ENCODE results near the gene TENT4B. TPM values are rescaled to one million over a fixed set of nuclear protein-coding genes. Genes with fewer than 3 reads are reported as not detected.

TENT4B gene
- total RNA-seq, 1 experiment from 2014 or later: 13.0 TPM

DNA sequence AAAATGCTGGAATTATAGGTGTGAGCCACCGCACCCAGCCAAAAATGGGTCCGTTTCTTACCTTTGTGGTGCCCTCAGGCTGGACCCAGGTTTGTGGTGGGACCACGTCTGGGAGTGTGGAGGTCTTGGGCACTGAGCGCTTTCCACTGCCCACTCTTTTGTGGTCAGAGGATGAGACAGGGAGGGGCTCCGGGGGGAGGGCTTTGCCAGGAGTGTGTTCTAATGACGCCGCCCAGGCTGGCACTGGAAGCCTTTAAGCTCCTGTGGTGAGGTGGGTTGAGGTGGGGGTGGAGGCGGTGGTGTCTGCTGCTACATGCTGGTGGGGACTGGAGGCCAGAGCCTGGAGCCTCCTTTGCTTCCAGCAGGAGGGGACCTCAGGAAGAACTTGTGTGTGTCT lies 100.4 kb downstream of the TENT4B start:
- H3T11ph ChIP-seq (ENCODE audit: low read length): no peak overlapping the region
- H3K27me3 Mint-ChIP-seq (ENCODE audit: low read depth): no peaks in the 10 kb centered on the region; the same call in none of the 2 replicates
- no peak overlapping the region for H3K4me2 ChIP-seq (ENCODE audit: insufficient read depth, insufficient read length, low read length)
- no peaks in the 10 kb centered on the region; the same call in 1 of the 2 replicates for H3K4me1 ChIP-seq (ENCODE audit: insufficient read depth, low read length)
- no peak overlapping the region for H2BK5ac ChIP-seq (ENCODE audit: insufficient read length, low read length)
- no peak overlapping the region for H3K9ac ChIP-seq (ENCODE audit: extremely low read depth, insufficient read length, low read length)
- H3K18ac ChIP-seq (ENCODE audit: insufficient read length, low read depth, low read length): no peak overlapping the region
- H3K79me2 ChIP-seq (ENCODE audit: insufficient read depth, low read length): no peaks in the 10 kb centered on the region
- H4K8ac ChIP-seq (replicated peaks; ENCODE audit: insufficient read length, low read depth, low read length): no peak overlapping the region
- no peak overlapping the region for H4K91ac ChIP-seq (ENCODE audit: insufficient read length, low read depth, low read length)
- no peaks in the 10 kb centered on the region for H3K27me3 ChIP-seq (ENCODE audit: insufficient read depth, low read length)
- no peaks in the 10 kb centered on the region for H3K9me3 Mint-ChIP-seq
- H3K4ac ChIP-seq (ENCODE audit: low read depth, low read length): no peak overlapping the region
- no peak overlapping the region for H3K56ac ChIP-seq (ENCODE audit: insufficient read length, low read depth, low read length)
- H3K27ac ChIP-seq (ENCODE audit: insufficient read length, low read depth, low read length): no peak overlapping the region
- H2BK15ac ChIP-seq (ENCODE audit: low read depth, low read length): no peak overlapping the region
- TF ChIP-seq CTCF (conservative IDR thresholded peaks at IDR 0.05): no peak
- no peak overlapping the region for H2AFZ ChIP-seq (ENCODE audit: low read length)
- H3K4me3 Mint-ChIP-seq: no peak overlapping the region
- H4K5ac ChIP-seq (ENCODE audit: insufficient read length, low read depth, low read length): no peak overlapping the region
- no peaks in the 10 kb centered on the region for H3K36me3 Mint-ChIP-seq (ENCODE audit: insufficient read depth in 1 of 3, low read depth in 3 of 3)
- no peak overlapping the region for H3K27ac Mint-ChIP-seq
- no peak overlapping the region for H3K14ac ChIP-seq (ENCODE audit: insufficient read depth, low read length)
- no peak for DNase-seq
- no peak overlapping the region for H2BK12ac ChIP-seq (ENCODE audit: insufficient read length, low read depth, low read length)
- H3K79me1 ChIP-seq (ENCODE audit: insufficient read depth, low read depth, low read length, poor library complexity, severe bottlenecking): no peaks in the 10 kb centered on the region
- H3K4me1 Mint-ChIP-seq: peaks cover 15 to 25% of the 10 kb centered on the region in 2 experiments
- no peak overlapping the region for H2AK5ac ChIP-seq (ENCODE audit: insufficient read length, low read length)
- no peaks in the 10 kb centered on the region for H4K20me1 ChIP-seq (ENCODE audit: control insufficient read depth, insufficient read depth, insufficient read length)
- no peak overlapping the region for H3K23ac ChIP-seq (ENCODE audit: insufficient read length, low read depth, low read length)
- no CpG with 5 or more reads among the region's 8 CpGs for WGBS (ENCODE audit: extremely low coverage, insufficient read length, low lambda C conversion rate)
- H2BK120ac ChIP-seq (ENCODE audit: low read depth, low read length, poor library complexity, severe bottlenecking): no peak overlapping the region
- no peaks in the 10 kb centered on the region for H3K23me2 ChIP-seq (ENCODE audit: insufficient read length, low read depth, low read length, poor library complexity, severe bottlenecking)
- H3K9me3 ChIP-seq (ENCODE audit: control insufficient read depth, low read depth, low read length): no peaks in the 10 kb centered on the region
- no peak overlapping the region for H2BK20ac ChIP-seq (ENCODE audit: low read depth, low read length, poor library complexity, severe bottlenecking)
